ENCODE data around the gene FSD1L.
"Not testable (repeated sequence)": the region's sequence is repeated elsewhere in the genome, so short reads cannot be mapped to it uniquely, and the experiment has no call there.

FSD1L gene

GRCh38 chr9:105484226-105484625 lies 36.4 kb downstream of the FSD1L start:
- DNase-seq (ENCODE audit: low spot score): no peak

- DNase-seq (ENCODE audit: low spot score): no peak
Measured at GRCh38 chr9:105485131-105485530, 37.3 kb downstream of the FSD1L start.

GRCh38 chr9:105496826-105497225 lies 49.0 kb downstream of the FSD1L start:
- no peak for DNase-seq (ENCODE audit: low spot score)

- DNase-seq (ENCODE audit: low spot score): no peak
Measured at GRCh38 chr9:105497704-105498103, 49.9 kb downstream of the FSD1L start.

- no peak for DNase-seq (ENCODE audit: low spot score)
Measured at GRCh38 chr9:105500108-105500766, 52.4 kb downstream of the FSD1L start.

- DNase-seq (ENCODE audit: low spot score): no peak
Measured at GRCh38 chr9:105501414-105501813, 53.6 kb downstream of the FSD1L start.

GRCh38 chr9:105502276-105502675 lies 54.4 kb downstream of the FSD1L start:
- no peak for DNase-seq (ENCODE audit: low spot score)

- DNase-seq (ENCODE audit: low spot score): no peak
Measured at GRCh38 chr9:105503881-105504280, 56.0 kb downstream of the FSD1L start.

GRCh38 chr9:105507096-105507790 lies 59.4 kb downstream of the FSD1L start:
- DNase-seq (ENCODE audit: low spot score): peak; percentile 10

- DNase-seq (ENCODE audit: low spot score): no peak
Measured at GRCh38 chr9:105508530-105508929, 60.7 kb downstream of the FSD1L start.

- no peak for DNase-seq (ENCODE audit: low spot score)
Measured at GRCh38 chr9:105510024-105510423, 62.2 kb downstream of the FSD1L start.

- DNase-seq (ENCODE audit: low spot score): no peak
Measured at GRCh38 chr9:105511446-105511845, 63.6 kb downstream of the FSD1L start.

GRCh38 chr9:105515811-105516413 lies 68.1 kb downstream of the FSD1L start:
- DNase-seq (ENCODE audit: low spot score): no peak

GRCh38 chr9:105519710-105520369 lies 72.0 kb downstream of the FSD1L start:
- not testable (repeated sequence) for DNase-seq (ENCODE audit: low spot score)

GRCh38 chr9:105520992-105521391 lies 73.2 kb downstream of the FSD1L start:
- DNase-seq (ENCODE audit: low spot score): not testable (repeated sequence)

GRCh38 chr9:105522618-105523385 lies 75.0 kb downstream of the FSD1L start:
- not testable (repeated sequence) for DNase-seq (ENCODE audit: low spot score)

- no peak for DNase-seq (ENCODE audit: low spot score)
Measured at GRCh38 chr9:105531530-105531929, 83.7 kb downstream of the FSD1L start.

GRCh38 chr9:105535920-105536668 lies 88.3 kb downstream of the FSD1L start:
- DNase-seq (ENCODE audit: low spot score): no peak

GRCh38 chr9:105539452-105539851 lies 91.6 kb downstream of the FSD1L start:
- no peak for DNase-seq (ENCODE audit: low spot score)

GRCh38 chr9:105541838-105542237 lies 94.0 kb downstream of the FSD1L start:
- DNase-seq (ENCODE audit: low spot score): no peak

GRCh38 chr9:105554042-105554441 lies 106.2 kb downstream of the FSD1L start:
- no peak for DNase-seq (ENCODE audit: low spot score)
